ENCODE results near the gene CAB39L.
"Not testable (repeated sequence)": the region's sequence is repeated elsewhere in the genome, so short reads cannot be mapped to it uniquely, and the experiment has no call there.

Gene CAB39L

DNA sequence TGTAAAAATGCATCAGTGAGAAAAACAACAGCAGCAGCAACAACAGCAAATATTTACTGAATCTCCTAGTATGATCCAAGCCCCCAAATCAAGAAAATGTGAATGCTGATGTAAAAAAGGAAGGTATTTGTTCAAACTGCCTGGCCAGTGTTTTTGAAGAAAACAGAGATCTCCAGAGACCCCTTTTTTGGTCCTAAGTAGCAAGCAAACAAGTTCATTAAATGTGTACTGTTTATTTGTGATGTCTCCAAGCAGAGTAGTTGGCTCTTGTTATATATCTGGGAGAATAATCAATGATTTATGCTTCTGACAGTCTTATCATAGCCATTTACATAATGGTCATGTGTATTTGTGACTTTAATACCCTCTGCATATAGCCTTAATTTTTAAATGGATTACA, 145.4 kb downstream of the CAB39L start:
- no peak overlapping the region for H3K4me3 ChIP-seq (ENCODE audit: low read depth, low read length)
- TF ChIP-seq, protein P1, sequence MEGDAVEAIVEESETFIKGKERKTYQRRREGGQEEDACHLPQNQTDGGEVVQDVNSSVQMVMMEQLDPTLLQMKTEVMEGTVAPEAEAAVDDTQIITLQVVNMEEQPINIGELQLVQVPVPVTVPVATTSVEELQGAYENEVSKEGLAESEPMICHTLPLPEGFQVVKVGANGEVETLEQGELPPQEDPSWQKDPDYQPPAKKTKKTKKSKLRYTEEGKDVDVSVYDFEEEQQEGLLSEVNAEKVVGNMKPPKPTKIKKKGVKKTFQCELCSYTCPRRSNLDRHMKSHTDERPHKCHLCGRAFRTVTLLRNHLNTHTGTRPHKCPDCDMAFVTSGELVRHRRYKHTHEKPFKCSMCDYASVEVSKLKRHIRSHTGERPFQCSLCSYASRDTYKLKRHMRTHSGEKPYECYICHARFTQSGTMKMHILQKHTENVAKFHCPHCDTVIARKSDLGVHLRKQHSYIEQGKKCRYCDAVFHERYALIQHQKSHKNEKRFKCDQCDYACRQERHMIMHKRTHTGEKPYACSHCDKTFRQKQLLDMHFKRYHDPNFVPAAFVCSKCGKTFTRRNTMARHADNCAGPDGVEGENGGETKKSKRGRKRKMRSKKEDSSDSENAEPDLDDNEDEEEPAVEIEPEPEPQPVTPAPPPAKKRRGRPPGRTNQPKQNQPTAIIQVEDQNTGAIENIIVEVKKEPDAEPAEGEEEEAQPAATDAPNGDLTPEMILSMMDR (IDR thresholded peaks at IDR 0.05; ENCODE audit: low read depth, low read length, missing control alignments), result no peak
- no peak for DNase-seq (ENCODE audit: low read depth)
- in situ Hi-C loops (cut with HindIII; ENCODE audit: low sequenced_read_pairs), result no loop called here

DNA sequence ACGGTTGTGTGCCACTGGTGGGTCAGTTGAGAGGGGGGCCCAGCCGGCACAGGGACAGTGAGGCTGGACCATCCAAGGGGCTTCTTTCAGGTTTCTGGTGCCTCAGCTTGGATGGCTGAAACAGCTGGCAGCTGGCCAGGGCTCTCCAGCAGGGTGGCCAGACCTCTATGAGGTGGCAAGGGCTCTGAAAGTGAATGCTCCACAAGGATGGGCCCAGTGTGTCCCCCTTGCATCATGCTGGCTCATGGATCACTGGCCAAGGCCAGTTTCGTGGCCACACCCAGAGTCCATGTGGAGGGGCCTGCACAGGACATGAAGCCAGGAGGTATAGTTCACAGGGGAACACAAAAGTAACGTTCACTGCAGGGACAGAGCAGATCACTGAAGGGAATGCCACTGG, 146.5 kb downstream of the CAB39L start:
- no peak for DNase-seq (ENCODE audit: low read depth)
- in situ Hi-C loops (cut with HindIII; ENCODE audit: low sequenced_read_pairs), result no loop called here
- TF ChIP-seq, protein P1 (IDR thresholded peaks at IDR 0.05; ENCODE audit: low read depth, low read length, missing control alignments), result no peak
- H3K4me3 ChIP-seq (ENCODE audit: low read depth, low read length), result no peak overlapping the region

DNA sequence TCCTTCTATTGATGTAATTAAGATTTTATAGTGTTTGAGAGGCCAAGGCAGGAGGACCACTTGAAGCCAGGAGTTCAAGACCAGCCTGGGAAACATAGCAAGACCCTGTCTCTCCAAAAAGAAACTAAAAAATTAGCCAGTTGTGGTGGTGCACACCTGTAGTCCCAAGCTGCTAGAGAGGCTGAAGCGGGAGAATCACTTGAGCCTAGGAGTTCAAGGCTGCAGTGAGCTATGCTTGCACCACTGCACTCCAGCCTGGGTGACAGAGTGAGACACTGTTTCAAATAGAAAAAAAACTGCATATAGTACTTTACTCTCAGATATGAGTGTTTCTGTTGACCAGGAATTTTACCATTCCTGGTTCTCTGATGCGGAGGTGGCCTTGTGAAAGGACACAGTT, 147.2 kb downstream of the CAB39L start:
- TF ChIP-seq, protein P1 (IDR thresholded peaks at IDR 0.05; ENCODE audit: low read depth, low read length, missing control alignments), result no peak
- in situ Hi-C loops (cut with HindIII; ENCODE audit: low sequenced_read_pairs), result no loop called here
- no peak overlapping the region for H3K4me3 ChIP-seq (ENCODE audit: low read depth, low read length)
- DNase-seq (ENCODE audit: low read depth), result no peak

DNA sequence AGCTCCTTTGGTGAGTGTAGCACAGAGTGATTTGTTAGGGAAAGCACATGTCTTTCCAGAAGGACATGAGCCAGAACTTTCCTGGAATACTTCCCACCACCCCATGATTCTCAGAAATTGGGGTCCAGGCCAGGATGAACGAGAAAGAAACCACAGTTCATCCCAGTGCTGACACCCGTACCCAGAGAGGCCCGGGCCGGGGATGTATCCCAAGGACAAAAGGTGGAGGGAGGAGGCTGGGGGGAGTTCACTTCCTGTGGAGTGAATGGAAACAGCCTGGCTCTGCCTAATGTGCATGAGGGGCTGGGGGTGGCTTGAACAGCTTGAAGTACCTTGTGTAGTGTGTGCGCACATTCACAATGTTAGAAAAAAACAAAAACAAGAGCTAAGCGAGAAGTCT, 148.6 kb downstream of the CAB39L start:
- in situ Hi-C loops (cut with HindIII; ENCODE audit: low sequenced_read_pairs), result no loop called here
- no peak for DNase-seq (ENCODE audit: low read depth)
- TF ChIP-seq, protein P1 (IDR thresholded peaks at IDR 0.05; ENCODE audit: low read depth, low read length, missing control alignments), result no peak
- H3K4me3 ChIP-seq (ENCODE audit: low read depth, low read length), result no peak overlapping the region

DNA sequence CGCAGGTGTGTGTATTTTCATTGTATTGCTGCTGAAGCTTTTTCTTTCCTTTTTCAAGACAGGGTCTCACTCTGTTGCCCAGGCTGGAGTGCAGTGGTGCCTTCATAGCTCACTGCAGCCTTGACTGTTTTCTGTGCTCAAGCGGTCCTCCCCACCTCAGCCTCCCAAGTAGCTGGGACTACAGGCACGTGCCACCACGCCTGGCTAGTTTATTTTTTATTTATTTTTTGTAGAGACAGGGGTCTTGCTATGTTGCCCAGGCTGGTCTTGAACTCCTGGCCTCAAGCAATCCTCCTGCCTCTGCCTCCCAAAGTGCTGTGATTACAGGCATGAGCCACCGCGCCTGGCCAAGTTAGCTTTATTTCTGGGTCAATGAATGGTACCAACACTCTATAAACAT, 149.1 kb downstream of the CAB39L start:
- H3K4me3 ChIP-seq (ENCODE audit: low read depth, low read length); DNase-seq (ENCODE audit: low read depth): not testable (repeated sequence)
- in situ Hi-C loops (cut with HindIII; ENCODE audit: low sequenced_read_pairs), result loop anchor here (5.0 kb wide), 1 partner anchor 308 kb away; no protein-coding TSS in a partner anchor

DNA sequence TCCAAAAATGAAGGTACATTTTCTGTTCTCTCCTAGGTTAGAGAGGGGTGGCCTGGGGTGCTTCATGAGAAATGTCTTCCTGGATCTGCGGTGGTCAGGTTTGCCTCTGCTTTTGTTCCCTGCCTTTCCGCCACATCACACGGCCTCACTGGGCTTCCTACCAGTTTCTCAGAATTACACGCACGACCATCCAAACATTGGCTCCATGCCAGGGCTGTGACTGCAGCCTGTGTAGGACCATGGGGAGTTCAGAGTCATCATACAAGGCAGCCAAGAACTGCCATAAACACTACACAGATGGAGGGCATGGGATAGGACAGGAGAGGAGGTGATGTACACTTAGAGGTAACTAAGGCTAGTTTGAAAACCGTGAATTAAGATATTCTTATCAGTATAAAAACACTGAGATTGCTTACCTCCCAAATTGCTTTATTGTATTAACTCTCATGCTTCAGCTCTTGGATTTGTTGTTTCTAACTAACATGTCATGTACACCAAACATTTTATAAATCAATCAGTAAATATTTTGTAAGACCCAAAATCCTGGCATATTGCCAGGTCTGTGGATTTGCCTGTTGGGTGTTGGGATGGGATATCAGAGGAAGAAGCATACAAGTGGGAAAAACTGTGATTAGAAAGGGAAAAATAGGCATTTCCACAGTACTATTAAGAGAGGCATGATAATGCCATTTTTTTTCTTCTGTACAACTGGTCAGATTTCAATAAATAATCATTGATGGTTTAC, 150.9 kb downstream of the CAB39L start:
- DNase-seq (ENCODE audit: low read depth), result peak; percentile 93

DNA sequence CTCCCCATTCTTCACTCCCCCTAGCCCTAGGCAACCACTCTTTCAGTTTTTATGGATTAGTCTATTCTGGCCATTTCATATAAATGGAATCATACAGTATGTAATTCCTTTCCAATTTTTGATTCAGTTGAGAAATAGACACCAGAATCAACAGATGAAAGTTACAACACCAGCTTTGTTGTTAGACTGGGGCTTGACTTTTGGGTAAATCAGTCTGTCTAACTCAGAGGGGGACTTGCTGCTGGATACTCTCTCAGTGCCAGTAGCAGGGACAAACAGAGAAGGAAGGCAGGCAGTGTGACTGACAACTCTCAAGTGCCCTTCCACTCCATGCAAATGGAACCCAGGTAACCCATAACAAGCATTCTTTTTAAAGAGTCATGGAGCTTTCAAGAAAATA, 155.4 kb downstream of the CAB39L start:
- no peak overlapping the region for H3K4me3 ChIP-seq (ENCODE audit: low read depth, low read length)
- DNase-seq (ENCODE audit: low read depth), result no peak
- TF ChIP-seq, protein P1 (IDR thresholded peaks at IDR 0.05; ENCODE audit: low read depth, low read length, missing control alignments), result no peak
- in situ Hi-C loops (cut with HindIII; ENCODE audit: low sequenced_read_pairs), result loop anchor here (10.0 kb wide), 1 partner anchor 284 kb away; no protein-coding TSS in a partner anchor

More for the DNA sequence above, 150.9 kb downstream of the CAB39L start:
- TF ChIP-seq, protein P1 (IDR thresholded peaks at IDR 0.05; ENCODE audit: low read depth, low read length, missing control alignments), result no peak
- in situ Hi-C loops (cut with HindIII; ENCODE audit: low sequenced_read_pairs), result loop anchor here (5.0 kb wide), 1 partner anchor 309 kb away; no protein-coding TSS in a partner anchor
- H3K4me3 ChIP-seq (ENCODE audit: low read depth, low read length), result no peak overlapping the region

All from astrocyte of the cerebellum (primary cell).